ENCODE measurements around the gene DHX29.

DNA sequence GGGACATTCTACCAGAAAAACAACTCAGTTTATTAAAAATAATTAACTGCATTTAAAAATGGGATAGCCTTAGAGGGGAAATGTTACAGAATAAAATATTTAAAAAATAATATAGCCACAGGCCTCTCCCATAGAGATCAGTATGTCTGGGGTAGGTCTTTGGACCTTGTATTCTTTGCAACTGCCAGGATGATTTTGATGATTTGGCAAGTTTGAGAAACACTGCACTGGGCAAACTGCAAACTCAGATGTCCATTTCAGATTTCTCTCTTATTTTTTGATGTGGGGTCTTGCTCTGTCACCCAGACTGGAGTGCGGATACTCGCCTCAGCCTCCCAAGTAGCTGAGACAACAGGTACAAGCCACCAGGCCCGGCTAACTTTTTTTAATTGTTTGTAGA is 49.2 kb downstream of the DHX29 start:
- TF ChIP-seq, protein P1, sequence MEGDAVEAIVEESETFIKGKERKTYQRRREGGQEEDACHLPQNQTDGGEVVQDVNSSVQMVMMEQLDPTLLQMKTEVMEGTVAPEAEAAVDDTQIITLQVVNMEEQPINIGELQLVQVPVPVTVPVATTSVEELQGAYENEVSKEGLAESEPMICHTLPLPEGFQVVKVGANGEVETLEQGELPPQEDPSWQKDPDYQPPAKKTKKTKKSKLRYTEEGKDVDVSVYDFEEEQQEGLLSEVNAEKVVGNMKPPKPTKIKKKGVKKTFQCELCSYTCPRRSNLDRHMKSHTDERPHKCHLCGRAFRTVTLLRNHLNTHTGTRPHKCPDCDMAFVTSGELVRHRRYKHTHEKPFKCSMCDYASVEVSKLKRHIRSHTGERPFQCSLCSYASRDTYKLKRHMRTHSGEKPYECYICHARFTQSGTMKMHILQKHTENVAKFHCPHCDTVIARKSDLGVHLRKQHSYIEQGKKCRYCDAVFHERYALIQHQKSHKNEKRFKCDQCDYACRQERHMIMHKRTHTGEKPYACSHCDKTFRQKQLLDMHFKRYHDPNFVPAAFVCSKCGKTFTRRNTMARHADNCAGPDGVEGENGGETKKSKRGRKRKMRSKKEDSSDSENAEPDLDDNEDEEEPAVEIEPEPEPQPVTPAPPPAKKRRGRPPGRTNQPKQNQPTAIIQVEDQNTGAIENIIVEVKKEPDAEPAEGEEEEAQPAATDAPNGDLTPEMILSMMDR (IDR thresholded peaks at IDR 0.05) = no peak
- no peak for TF ChIP-seq POLR2A (IDR thresholded peaks at IDR 0.05)

Data from thyroid gland (tissue), 4 donors.